Endothelial cell of umbilical vein (primary cell): ENCODE results near the gene PTPN13. TPM values are rescaled to one million over a fixed set of nuclear protein-coding genes. Genes with fewer than 3 reads are reported as not detected.

ENCODE experiments used
- BruUV-seq: library from RNA; stranded (reverse); fragments of 400-500 nt; replicated peaks from 2 replicates; lab custom pipeline; 2021; lab: Mats Ljungman, UMichigan
- CTCF ChIA-PET: fragments of 300-600, 350-600 bp; sonication (Branson Sonifier 250); formaldehyde crosslinking; loops from one replicate; lab custom pipeline; 2021; ENCODE audit warnings: antibody characterized with exemption, inconsistent platforms; lab: Charles Lee
- POLR2A ChIA-PET: fragments of 300-600, 350-600 bp; sonication (Branson Sonifier 250); formaldehyde crosslinking; loops from one replicate; lab custom pipeline; 2021; ENCODE audit warnings: antibody characterized with exemption, inconsistent platforms; lab: Charles Lee
- DNase-seq: peaks from one replicate; pipeline ENCODE4 v3.0.0-alpha.2; 2011; ENCODE audit warnings: low read depth, low spot score
- FAIRE-seq: peaks from 2 replicates; lab custom pipeline; 2011; peaks lifted over from hg19 to GRCh38; lab: Jason Lieb, UNC
- H2AFZ ChIP-seq: 2 replicates; pipeline ENCODE4 v1.6.0; 2012; ENCODE audit warnings: low read depth, low read length, control low read depth, inconsistent platforms
- H3K27ac ChIP-seq: 2 replicates; pipeline ENCODE4 v1.5.1; 2011; ENCODE audit warnings: low read depth, mild to moderate bottlenecking, control low read depth, low read length, moderate library complexity; ENCODE audit not compliant: insufficient read depth
- H3K27me3 ChIP-seq, 2 experiments: 2 replicates each; pipeline versions ENCODE4 v1.6.0 to v1.6.1; 2011; ENCODE audit warnings: low read length in 2 of 2, mixed read lengths in 1 of 2; ENCODE audit not compliant: control insufficient read depth in 2 of 2, insufficient read depth in 2 of 2
- H3K36me3 ChIP-seq, 2 experiments: 2 replicates in 1 of 2; 3 replicates in 1 of 2; pipeline ENCODE4 v1.5.1; 2011; ENCODE audit warnings: low read length in 2 of 2, mild to moderate bottlenecking in 1 of 2, moderate library complexity in 1 of 2; ENCODE audit not compliant: control insufficient read depth in 2 of 2, insufficient read depth in 2 of 2; ENCODE audit errors: extremely low read depth in 1 of 2
- H3K4me1 ChIP-seq: 3 replicates; pipeline ENCODE4 v1.5.1; 2011; ENCODE audit warnings: mild to moderate bottlenecking, low read length; ENCODE audit not compliant: control insufficient read depth, insufficient read depth; ENCODE audit errors: extremely low read depth
- H3K4me2 ChIP-seq: 2 replicates; pipeline ENCODE4 v1.6.1; 2011; ENCODE audit warnings: low read length, control low read depth, mixed read lengths; ENCODE audit not compliant: insufficient read depth
- H3K4me3 ChIP-seq, 3 experiments: fragments of 200-600 bp in 1 of 3; sonication (generic), shearing (Covaris generic) in 1 of 3; replicated peaks in 1 of 3; 2 replicates each; pipeline ENCODE4 v1.5.1; 2011 to 2016; ENCODE audit warnings: control low read depth in 3 of 3, low read length in 3 of 3, mild to moderate bottlenecking in 2 of 3, inconsistent platforms in 1 of 3, low read depth in 1 of 3, moderate library complexity in 1 of 3; ENCODE audit not compliant: insufficient read depth in 1 of 3
- H3K79me2 ChIP-seq: 2 replicates; pipeline ENCODE4 v1.6.0; 2012; ENCODE audit warnings: low read length, inconsistent platforms; ENCODE audit not compliant: control insufficient read depth, insufficient read depth
- H3K9ac ChIP-seq: replicated peaks from 2 replicates; pipeline ENCODE3; 2011; ENCODE audit warnings: low read length, control low read depth; ENCODE audit not compliant: insufficient read depth; ENCODE audit errors: extremely low read depth
- H3K9me1 ChIP-seq: replicated peaks from 3 replicates; pipeline ENCODE4 v1.6.0; 2011; ENCODE audit warnings: mild to moderate bottlenecking, low read length; ENCODE audit not compliant: control insufficient read depth, insufficient read depth; ENCODE audit errors: extremely low read depth
- H3K9me3 ChIP-seq: replicated peaks from 2 replicates; pipeline ENCODE4 v1.5.1; 2012; ENCODE audit warnings: low read length, inconsistent platforms; ENCODE audit not compliant: control insufficient read depth, insufficient read depth
- H4K20me1 ChIP-seq: replicated peaks from 2 replicates; pipeline ENCODE3; 2011; ENCODE audit warnings: mild to moderate bottlenecking, low read length; ENCODE audit not compliant: control insufficient read depth, insufficient read depth; ENCODE audit errors: extremely low read depth
- EZH2 ChIP-seq: IDR thresholded peaks from 2 replicates; pipeline ENCODE4 v1.6.1; 2012; ENCODE audit warnings: borderline replicate concordance, low read depth, mild to moderate bottlenecking, moderate library complexity, low read length, inconsistent platforms; ENCODE audit not compliant: severe bottlenecking
- FOS ChIP-seq: IDR thresholded peaks from 2 replicates; pipeline ENCODE4 v1.6.1; 2011; ENCODE audit warnings: mild to moderate bottlenecking, low read length, moderate library complexity, borderline replicate concordance; ENCODE audit not compliant: insufficient read depth
- GATA2 ChIP-seq: IDR thresholded peaks from 2 replicates; pipeline ENCODE4 v1.7.0; 2011; ENCODE audit warnings: low read depth, mild to moderate bottlenecking, moderate library complexity, mixed read lengths, low read length; ENCODE audit not compliant: insufficient read length, insufficient read depth
- JUN ChIP-seq: IDR thresholded peaks from 2 replicates; pipeline ENCODE4 v1.6.1; 2011; ENCODE audit warnings: borderline replicate concordance, low read depth; ENCODE audit not compliant: insufficient read length, insufficient read depth
- MYC ChIP-seq: IDR thresholded peaks from one replicate; pipeline ENCODE4 v1.6.1; 2011; ENCODE audit warnings: mild to moderate bottlenecking, low read depth, low read length
- POLR2A ChIP-seq: IDR thresholded peaks from 2 replicates; pipeline ENCODE4 v1.6.1; 2012; ENCODE audit warnings: low read depth, mild to moderate bottlenecking, control low read depth, low read length
- POLR2AphosphoS5 ChIP-seq: IDR thresholded peaks from 2 replicates; pipeline ENCODE4 v1.6.1; 2012; ENCODE audit warnings: low read depth, mild to moderate bottlenecking, control low read depth, low read length, moderate library complexity; ENCODE audit not compliant: insufficient read depth
- dilution Hi-C: fragments of 300-500 bp; cut with MboI; formaldehyde crosslinking; loops from one replicate; pipeline ENCODE4 v1.15.0; 2019; ENCODE audit warnings: low sequenced_read_pairs; ENCODE audit not compliant: extremely low pct_ligation_motif_present
- intact Hi-C: fragments of 100-400 bp; cut with micrococcal nuclease; formaldehyde crosslinking; loops from one replicate; pipeline ENCODE4 v1.10.0; 2022
- polyA plus RNA-seq, 4 experiments: library from polyadenylated mRNA; depleted of rRNA in 3 of 4; stranded (reverse) in 3 of 4; unstranded in 1 of 4; fragments of >200 nt; gene quantifications; 2 replicates each; pipeline versions ENCODE4 v1.2.1 to v1.2.3, GENCODE V29; 2011 to 2012; ENCODE audit warnings: missing spikeins in 1 of 4
- total RNA-seq: library from RNA; stranded (reverse); gene quantifications from 2 replicates; pipeline ENCODE4 v1.2.3, GENCODE V29; 2021
- TF ChIP-seq, protein P1 (sequence below), 2 donors: IDR thresholded peaks; 1 replicate in 1 of 2; 2 replicates in 1 of 2; pipeline ENCODE4 v1.5.1; 2011; ENCODE audit warnings: low read length in 2 of 2, mild to moderate bottlenecking in 2 of 2, moderate library complexity in 2 of 2, control low read depth in 1 of 2, inconsistent platforms in 1 of 2, low read depth in 1 of 2; ENCODE audit not compliant: insufficient read depth in 1 of 2; ENCODE audit errors: extremely low read depth in 1 of 2
- TF ChIP-seq, protein P2 (sequence below): IDR thresholded peaks from 2 replicates; pipeline ENCODE4 v1.6.1; 2011; ENCODE audit not compliant: insufficient read depth, insufficient read length

PTPN13 gene
- total and polyA plus RNA-seq, 2 donors (not counting 3 experiments of a cell fraction or from before 2014, with no cell fraction given): 0.69 to 2.9 TPM

- H3K27ac ChIP-seq: no peak overlapping the region
- no TSS peak for BruUV-seq
- H3K79me2 ChIP-seq: no peaks in the 10 kb centered on the region
- no peaks in the 10 kb centered on the region for H3K9me1 ChIP-seq
- H2AFZ ChIP-seq: no peak overlapping the region
- ChIA-PET CTCF (no interaction called here), POLR2A (no interaction called here)
- H3K9me3 ChIP-seq: no peaks in the 10 kb centered on the region
- no peak for TF ChIP-seq GATA2
- TF ChIP-seq JUN: no peak
- no peak for TF ChIP-seq EZH2
- no peak for TF ChIP-seq MYC
- TF ChIP-seq POLR2AphosphoS5: no peak
- no peak for TF ChIP-seq POLR2A
- TF ChIP-seq FOS: no peak
- TF ChIP-seq, protein P1, sequence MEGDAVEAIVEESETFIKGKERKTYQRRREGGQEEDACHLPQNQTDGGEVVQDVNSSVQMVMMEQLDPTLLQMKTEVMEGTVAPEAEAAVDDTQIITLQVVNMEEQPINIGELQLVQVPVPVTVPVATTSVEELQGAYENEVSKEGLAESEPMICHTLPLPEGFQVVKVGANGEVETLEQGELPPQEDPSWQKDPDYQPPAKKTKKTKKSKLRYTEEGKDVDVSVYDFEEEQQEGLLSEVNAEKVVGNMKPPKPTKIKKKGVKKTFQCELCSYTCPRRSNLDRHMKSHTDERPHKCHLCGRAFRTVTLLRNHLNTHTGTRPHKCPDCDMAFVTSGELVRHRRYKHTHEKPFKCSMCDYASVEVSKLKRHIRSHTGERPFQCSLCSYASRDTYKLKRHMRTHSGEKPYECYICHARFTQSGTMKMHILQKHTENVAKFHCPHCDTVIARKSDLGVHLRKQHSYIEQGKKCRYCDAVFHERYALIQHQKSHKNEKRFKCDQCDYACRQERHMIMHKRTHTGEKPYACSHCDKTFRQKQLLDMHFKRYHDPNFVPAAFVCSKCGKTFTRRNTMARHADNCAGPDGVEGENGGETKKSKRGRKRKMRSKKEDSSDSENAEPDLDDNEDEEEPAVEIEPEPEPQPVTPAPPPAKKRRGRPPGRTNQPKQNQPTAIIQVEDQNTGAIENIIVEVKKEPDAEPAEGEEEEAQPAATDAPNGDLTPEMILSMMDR (IDR thresholded peaks at IDR 0.05; ENCODE audit: extremely low read depth in 1 of 2, insufficient read depth in 1 of 2, low read depth in 1 of 2, low read length in 2 of 2): no peak
- TF ChIP-seq, protein P2, sequence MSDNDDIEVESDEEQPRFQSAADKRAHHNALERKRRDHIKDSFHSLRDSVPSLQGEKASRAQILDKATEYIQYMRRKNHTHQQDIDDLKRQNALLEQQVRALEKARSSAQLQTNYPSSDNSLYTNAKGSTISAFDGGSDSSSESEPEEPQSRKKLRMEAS: no peak
- no peak overlapping the region for H3K9ac ChIP-seq
- FAIRE-seq (no peak), DNase-seq (no peak)
- no peaks in the 10 kb centered on the region for H3K27me3 ChIP-seq
- no peaks in the 10 kb centered on the region for H4K20me1 ChIP-seq
- intact Hi-C loops: no loop called here
- dilution Hi-C loops: no loop called here
- no peak overlapping the region for H3K4me3 ChIP-seq
- H3K36me3 ChIP-seq: no peaks in the 10 kb centered on the region
- H3K4me2 ChIP-seq: no peak overlapping the region
- H3K4me1 ChIP-seq: no peaks in the 10 kb centered on the region
These were observed 81.4 kb downstream of the PTPN13 start for GRCh38 chr4:86675548-86675947.
